Measurements from ENCODE around the gene PRR7.

PRR7 gene

DNA sequence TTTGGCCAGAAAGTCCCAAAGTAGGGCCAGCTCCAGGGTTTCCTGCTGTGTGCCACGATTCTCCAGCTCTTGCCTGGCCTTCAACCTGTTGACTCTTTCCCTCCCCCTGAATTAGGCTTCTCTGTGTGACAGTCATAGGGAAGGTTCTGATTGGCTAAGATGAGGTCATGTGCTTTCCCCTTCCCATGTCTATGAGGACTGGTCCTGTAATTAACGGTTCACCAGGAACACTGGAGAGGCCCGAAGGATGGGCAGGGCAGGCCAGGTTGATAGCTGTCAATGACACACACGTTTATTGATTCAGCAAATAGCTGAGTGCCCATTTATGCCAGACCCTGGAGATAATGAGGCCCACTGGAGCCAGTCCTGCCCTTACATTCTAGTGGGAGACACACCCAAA, 9.0 kb upstream of the PRR7 start:
- DNase-seq (ENCODE audit: low read depth, low spot score) = no peak
- in situ Hi-C loops (cut with HindIII; ENCODE audit: low sequenced_read_pairs) = no loop called here
- no peak overlapping the region for H3K4me3 ChIP-seq (ENCODE audit: low read depth, low read length)
- TF ChIP-seq, protein P1, sequence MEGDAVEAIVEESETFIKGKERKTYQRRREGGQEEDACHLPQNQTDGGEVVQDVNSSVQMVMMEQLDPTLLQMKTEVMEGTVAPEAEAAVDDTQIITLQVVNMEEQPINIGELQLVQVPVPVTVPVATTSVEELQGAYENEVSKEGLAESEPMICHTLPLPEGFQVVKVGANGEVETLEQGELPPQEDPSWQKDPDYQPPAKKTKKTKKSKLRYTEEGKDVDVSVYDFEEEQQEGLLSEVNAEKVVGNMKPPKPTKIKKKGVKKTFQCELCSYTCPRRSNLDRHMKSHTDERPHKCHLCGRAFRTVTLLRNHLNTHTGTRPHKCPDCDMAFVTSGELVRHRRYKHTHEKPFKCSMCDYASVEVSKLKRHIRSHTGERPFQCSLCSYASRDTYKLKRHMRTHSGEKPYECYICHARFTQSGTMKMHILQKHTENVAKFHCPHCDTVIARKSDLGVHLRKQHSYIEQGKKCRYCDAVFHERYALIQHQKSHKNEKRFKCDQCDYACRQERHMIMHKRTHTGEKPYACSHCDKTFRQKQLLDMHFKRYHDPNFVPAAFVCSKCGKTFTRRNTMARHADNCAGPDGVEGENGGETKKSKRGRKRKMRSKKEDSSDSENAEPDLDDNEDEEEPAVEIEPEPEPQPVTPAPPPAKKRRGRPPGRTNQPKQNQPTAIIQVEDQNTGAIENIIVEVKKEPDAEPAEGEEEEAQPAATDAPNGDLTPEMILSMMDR (IDR thresholded peaks at IDR 0.05; ENCODE audit: low read depth, low read length) = no peak

DNA sequence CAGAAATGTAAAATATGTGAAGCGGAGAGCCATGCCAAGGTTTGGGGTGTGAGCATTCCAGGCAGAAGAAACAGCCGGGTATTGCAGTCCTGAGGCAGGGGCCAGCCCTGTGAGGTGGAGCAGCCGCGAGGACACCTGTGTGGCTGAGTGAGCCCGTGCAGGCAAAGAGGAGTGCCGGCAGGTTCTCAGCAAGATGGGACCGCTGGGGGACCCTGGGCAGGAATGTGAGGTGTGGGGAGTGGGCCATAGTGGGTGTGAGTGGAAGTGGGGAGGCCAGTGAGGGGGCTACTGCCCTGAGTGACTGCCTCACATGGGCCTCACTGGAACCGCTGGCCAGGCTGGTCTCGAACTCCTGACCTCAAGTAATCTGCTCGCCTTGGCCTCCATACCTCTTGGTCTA, 8.1 kb upstream of the PRR7 start:
- in situ Hi-C loops (cut with HindIII; ENCODE audit: low sequenced_read_pairs) = no loop called here
- no peak for DNase-seq (ENCODE audit: low read depth, low spot score)
- no peak overlapping the region for H3K4me3 ChIP-seq (ENCODE audit: low read depth, low read length)
- TF ChIP-seq, protein P1 (IDR thresholded peaks at IDR 0.05; ENCODE audit: low read depth, low read length) = no peak

DNA sequence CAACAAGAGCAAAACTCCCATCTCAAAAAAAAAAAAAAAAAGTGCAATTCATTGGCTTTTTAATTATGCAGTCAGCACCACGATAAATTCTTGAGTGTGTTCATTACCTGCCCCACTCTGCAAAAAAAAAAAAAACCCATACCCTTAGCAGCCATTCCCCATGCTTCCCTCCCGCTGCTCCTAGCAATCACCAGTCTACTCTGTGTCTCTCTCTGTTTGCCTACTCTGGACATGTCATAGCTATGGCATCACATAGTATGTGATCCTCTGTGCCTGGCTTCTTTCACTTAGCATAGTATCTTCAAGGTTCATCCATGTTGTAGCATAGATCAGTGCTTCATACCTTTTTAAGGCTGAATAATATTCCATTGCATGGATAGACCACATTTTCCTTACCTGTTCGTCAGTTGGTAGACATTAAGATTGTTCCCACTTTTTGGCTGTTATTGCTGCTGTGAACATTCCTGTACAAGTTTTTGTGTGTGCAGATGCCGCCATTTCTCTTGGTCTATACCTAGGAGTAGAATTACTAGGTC, 7.0 kb upstream of the PRR7 start:
- in situ Hi-C loops (cut with HindIII; ENCODE audit: low sequenced_read_pairs) = no loop called here
- no peak overlapping the region for H3K4me3 ChIP-seq (ENCODE audit: low read depth, low read length)

DNA sequence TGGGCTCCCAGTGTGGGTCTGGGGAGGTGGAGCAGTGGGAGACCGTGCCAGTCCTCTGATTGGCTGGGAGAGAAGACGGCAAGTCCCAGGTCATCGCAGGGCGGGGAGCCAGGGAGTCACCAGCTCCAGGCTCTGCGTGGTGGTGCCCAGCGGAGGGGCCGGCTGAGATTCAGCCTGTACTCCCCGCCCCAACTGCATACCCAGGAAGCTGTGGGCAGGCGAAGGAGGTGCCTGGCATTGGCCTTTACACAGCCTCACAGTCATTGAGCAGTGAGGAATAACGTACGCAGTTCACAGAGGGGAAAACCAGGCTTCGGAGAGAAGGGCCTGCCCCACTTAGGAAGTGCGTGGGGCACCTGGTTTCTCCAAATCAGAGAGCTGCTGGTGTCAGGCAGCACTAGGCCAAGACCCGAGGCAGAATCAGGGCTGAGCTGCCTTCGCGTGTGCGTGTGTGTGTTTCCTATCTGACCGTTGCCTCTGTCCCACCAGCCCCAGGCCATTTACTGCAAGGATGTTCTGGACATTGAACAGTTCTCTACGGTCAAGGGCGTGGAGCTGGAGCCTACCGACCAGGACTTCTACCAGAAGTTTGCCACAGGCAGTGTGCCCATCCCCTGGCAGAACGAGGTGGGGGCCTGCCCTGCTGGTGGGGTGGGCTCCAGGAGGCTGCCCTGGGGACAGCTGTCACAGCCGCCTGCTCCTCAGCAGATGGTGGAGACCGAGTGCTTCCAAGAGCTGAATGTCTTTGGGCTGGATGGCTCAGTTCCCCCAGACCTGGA, 6.2 kb upstream of the PRR7 start:
- TF ChIP-seq, protein P1 (IDR thresholded peaks at IDR 0.05; ENCODE audit: low read depth, low read length) = no peak
- DNase-seq (ENCODE audit: low read depth, low spot score) = no peak
- H3K4me3 ChIP-seq (ENCODE audit: low read depth, low read length) = no peak overlapping the region
- in situ Hi-C loops (cut with HindIII; ENCODE audit: low sequenced_read_pairs) = no loop called here

More for the DNA sequence above, 7.0 kb upstream of the PRR7 start:
- DNase-seq (ENCODE audit: low read depth, low spot score) = no peak
- TF ChIP-seq, protein P1 (IDR thresholded peaks at IDR 0.05; ENCODE audit: low read depth, low read length) = no peak

DNA sequence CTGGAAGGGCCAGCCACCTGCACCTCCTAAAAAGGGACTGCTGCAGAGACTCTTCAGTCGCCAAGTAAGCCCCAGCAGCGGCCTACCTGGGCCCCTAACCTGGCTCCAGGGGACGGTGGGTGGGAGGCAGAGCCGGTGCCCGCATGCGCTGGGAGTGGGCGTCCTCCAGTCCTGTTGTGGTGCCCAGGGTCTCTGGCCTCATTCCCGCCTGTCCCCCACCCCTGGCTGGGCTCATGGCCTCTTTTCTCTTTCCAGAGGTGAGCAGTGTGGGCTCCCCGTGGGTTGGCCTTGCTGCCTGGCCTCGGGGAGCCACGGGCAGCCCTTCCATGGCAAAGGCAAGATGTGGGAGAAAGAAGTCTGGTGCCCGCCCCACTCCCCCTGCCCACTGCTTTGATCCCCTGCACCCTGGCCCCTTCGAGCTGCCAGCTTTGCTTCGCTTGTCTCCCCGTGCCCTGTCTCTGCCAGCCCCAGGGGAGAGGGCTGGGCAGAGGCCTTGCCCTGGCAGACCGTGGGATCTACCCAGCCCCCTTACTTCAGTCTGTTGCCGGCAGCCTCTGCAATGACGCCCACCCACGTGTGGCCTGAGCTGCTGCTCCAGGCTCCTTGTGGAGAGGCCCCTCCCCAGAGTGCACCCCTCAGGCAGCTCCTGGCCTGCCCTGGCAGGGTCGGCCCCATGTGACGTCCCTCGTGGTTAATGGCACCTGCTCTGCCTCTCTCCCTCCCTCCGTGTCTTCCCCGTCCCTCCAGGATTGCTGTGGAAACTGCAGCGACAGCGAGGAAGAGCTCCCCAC, 5.4 kb upstream of the PRR7 start:
- TF ChIP-seq, protein P1 (IDR thresholded peaks at IDR 0.05; ENCODE audit: low read depth, low read length) = no peak
- no peak overlapping the region for H3K4me3 ChIP-seq (ENCODE audit: low read depth, low read length)
- in situ Hi-C loops (cut with HindIII; ENCODE audit: low sequenced_read_pairs) = no loop called here
- DNase-seq (ENCODE audit: low read depth, low spot score) = no peak

DNA sequence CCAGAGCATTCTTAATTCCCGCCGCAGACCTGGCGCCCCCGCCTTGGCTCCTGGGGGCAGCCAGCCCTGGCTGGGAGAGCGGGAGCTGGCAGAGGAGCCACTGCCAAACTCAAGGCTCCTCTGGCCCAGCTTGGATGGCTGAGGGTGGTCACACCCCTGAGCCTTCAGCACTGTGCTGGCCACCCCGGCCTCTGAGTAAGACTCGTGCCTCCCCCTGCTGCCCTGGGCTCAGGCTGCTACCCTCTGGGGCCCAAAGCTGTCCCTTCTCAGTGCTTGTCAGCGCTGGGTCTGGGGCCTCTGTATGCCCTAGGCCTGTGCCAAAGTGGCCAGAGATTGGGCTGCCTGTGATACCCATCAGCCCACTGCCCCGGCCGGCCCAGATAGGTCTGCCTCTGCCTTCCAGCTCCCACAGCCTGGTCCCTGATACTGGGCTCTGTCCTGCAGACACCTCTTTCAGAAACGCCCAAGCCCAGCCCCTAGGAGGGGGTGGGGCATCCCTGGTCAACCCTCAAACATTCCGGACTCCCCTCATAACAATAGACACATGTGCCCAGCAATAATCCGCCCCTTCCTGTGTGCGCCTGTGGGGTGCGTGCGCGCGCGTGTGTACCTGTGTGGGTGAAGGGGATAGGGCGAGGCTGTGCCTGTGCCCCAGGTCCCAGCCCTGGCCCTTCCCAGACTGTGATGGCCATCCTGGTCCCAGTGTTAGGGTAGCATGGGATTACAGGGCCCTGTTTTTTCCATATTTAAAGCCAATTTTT, 4.4 kb upstream of the PRR7 start:
- TF ChIP-seq, protein P1 (IDR thresholded peaks at IDR 0.05; ENCODE audit: low read depth, low read length) = no peak
- H3K4me3 ChIP-seq (ENCODE audit: low read depth, low read length) = no peak overlapping the region
- in situ Hi-C loops (cut with HindIII; ENCODE audit: low sequenced_read_pairs) = no loop called here
- DNase-seq (ENCODE audit: low read depth, low spot score) = no peak

Data from astrocyte of the spinal cord (primary cell).